Kidney epithelial cell (primary cell): ENCODE measurements around the gene CD74. TPM values are rescaled to one million over a fixed set of nuclear protein-coding genes. Genes with fewer than 3 reads are reported as not detected.

Source experiments
- DNase-seq: peaks from one replicate; pipeline ENCODE4 v3.0.0-alpha.2; 2010; ENCODE audit warnings: low read depth
- H3K27me3 ChIP-seq: 2 replicates; pipeline ENCODE4 v1.6.0; 2011; ENCODE audit warnings: low read length; ENCODE audit not compliant: control insufficient read depth, insufficient read depth
- H3K36me3 ChIP-seq: 2 replicates; pipeline ENCODE4 v1.5.1; 2011; ENCODE audit warnings: low read length; ENCODE audit not compliant: control insufficient read depth, insufficient read depth
- H3K4me3 ChIP-seq: 2 replicates; pipeline ENCODE4 v1.5.1; 2011; ENCODE audit warnings: low read depth, mild to moderate bottlenecking, control low read depth, low read length
- total RNA-seq: library from RNA; depleted of rRNA; stranded (reverse); fragments of >200 nt; gene quantifications from 2 replicates; pipeline ENCODE4 v1.2.3, GENCODE V29; 2015
- TF ChIP-seq, protein P1 (sequence below): IDR thresholded peaks from 2 replicates; pipeline ENCODE4 v1.5.1; 2011; ENCODE audit warnings: mild to moderate bottlenecking, moderate library complexity, low read length, control low read depth, inconsistent platforms; ENCODE audit not compliant: insufficient read depth, poor library complexity, severe bottlenecking

CD74 gene
- total RNA-seq, 1 donor from 2014 or later = 119 TPM

DNA sequence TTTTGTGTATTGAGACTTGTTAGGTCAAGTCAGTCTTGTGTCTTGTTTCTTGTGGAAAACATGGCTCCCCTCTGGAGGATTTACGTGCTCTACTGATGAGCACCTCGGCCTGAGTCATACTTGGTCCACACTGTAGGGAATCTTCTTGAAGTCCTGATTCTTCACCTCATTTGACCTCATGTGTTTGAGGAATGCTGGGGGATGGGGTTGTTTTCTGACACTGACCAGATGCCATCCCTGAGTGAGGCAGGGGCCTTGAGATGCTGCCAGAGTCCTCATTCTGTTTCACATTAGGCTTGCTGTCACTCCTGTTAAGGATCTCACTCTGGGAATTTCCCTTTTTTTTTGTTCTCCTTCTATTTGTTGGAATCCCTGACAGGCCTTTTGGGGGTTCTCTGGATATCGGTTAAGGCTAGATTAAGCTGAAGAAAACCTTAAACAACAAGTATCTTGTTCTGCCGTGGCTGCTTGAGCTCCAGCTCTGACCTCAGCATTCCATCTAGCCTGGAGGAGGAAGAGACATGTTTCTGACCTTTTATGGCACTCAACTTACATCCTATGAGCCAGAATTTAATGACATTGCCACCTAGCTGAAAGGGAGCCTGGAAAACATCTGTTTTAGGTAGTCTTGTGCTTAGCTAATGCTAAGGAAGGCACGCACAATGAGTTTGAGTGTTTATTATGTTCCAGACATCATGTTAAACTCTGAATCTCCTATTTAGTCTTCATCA lies 34.6 kb downstream of the CD74 start:
- Histone ChIP-seq H3K27me3 (no peaks in the 10 kb centered on the region), H3K36me3 (peaks cover 11% of the 10 kb centered on the region), H3K4me3 (no peak overlapping the region)
- peak; percentile 50 for DNase-seq
- TF ChIP-seq, protein P1, sequence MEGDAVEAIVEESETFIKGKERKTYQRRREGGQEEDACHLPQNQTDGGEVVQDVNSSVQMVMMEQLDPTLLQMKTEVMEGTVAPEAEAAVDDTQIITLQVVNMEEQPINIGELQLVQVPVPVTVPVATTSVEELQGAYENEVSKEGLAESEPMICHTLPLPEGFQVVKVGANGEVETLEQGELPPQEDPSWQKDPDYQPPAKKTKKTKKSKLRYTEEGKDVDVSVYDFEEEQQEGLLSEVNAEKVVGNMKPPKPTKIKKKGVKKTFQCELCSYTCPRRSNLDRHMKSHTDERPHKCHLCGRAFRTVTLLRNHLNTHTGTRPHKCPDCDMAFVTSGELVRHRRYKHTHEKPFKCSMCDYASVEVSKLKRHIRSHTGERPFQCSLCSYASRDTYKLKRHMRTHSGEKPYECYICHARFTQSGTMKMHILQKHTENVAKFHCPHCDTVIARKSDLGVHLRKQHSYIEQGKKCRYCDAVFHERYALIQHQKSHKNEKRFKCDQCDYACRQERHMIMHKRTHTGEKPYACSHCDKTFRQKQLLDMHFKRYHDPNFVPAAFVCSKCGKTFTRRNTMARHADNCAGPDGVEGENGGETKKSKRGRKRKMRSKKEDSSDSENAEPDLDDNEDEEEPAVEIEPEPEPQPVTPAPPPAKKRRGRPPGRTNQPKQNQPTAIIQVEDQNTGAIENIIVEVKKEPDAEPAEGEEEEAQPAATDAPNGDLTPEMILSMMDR = no peak

DNA sequence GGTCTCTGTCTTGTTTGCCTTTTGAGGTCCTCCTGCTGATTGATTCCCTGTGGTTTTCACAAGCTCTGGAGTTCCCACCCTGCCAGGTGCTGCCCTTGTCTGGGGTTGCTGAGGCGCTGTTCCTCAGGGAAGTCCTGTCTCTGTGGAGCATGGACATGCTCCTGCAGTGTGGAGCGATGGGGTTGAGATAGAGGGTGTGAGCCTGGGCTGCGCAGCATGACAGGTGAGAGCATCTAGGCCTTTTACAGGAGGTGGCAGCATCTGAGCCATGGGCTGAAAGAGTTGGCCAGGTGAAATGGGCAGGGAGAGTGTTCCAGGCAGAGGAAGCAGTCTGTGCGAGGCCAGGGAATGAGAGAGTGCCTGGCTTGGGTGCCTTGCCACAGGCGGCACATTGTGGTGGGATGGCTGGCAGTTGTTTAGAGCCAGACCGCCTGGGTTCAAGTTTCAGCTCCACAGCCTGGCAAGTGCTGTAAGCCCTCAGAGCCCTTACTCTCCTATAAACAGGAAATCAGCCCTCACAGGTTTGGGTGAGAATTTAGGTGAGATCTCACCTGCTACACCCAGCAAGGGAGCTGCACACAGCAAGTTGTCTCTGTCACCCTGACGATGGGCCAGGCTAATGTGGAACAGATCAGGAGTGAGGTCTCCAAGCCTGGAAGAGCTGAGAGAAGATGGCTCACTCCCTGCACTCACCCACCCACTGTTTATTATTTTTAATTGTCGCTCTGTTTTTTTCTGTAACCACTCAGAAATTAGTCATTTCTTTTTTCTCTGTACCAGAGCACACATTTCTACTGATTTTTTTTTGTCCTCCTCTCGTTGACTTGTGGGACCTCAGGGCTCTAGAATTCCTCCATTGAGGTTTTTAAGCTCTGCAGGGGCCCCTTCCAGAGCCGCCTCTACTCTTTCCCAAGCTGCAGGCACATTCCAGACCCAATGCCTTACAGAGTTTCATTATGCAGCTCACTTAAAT lies 35.6 kb downstream of the CD74 start:
- DNase-seq = no peak
- no peak overlapping the region for H3K4me3 ChIP-seq
- peaks cover 12% of the 10 kb centered on the region for H3K36me3 ChIP-seq
- H3K27me3 ChIP-seq = no peaks in the 10 kb centered on the region
- TF ChIP-seq, protein P1 = no peak

DNA sequence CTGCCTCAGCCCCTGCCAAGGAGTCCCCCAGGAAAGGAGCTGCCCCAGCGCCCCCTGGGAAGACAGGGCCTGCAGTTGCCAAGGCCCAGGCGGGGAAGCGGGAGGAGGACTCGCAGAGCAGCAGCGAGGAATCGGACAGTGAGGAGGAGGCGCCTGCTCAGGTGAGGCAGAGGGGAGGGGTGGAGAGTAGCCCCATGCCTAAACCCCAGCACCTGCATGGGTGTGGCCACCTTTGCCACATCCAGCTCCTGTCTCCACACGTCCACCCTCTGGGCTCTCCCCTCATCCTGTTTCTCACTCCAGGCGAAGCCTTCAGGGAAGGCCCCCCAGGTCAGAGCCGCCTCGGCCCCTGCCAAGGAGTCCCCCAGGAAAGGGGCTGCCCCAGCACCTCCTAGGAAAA lies 38.1 kb downstream of the CD74 start:
- H3K36me3 ChIP-seq = peaks cover 16% of the 10 kb centered on the region
- DNase-seq = no peak
- no peaks in the 10 kb centered on the region for H3K27me3 ChIP-seq
- TF ChIP-seq, protein P1 = no peak
- H3K4me3 ChIP-seq = no peak overlapping the region

DNA sequence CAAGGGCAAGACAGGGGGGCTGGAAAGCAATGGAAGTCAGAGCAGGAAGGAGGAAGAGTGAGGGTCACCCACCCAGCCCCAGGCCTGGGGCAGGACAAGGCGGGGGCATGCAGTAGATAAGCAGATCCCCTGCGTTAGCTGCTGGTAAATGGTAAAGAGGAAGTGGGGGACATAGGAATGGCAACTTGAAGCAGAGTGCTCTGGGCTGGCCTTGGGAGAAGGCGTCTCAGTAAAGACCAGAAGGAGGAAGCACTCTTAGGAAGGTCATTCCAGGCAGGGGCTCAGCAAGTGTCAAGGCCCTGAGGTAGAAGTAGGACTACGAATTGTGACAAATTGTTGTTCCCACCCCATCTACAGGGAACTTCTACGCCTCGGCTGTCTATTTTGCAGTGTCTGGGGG lies 40.1 kb downstream of the CD74 start:
- Histone ChIP-seq H3K27me3 (no peaks in the 10 kb centered on the region), H3K4me3 (no peak overlapping the region), H3K36me3 (peaks cover 12% of the 10 kb centered on the region)
- TF ChIP-seq, protein P1 = no peak
- no peak for DNase-seq

DNA sequence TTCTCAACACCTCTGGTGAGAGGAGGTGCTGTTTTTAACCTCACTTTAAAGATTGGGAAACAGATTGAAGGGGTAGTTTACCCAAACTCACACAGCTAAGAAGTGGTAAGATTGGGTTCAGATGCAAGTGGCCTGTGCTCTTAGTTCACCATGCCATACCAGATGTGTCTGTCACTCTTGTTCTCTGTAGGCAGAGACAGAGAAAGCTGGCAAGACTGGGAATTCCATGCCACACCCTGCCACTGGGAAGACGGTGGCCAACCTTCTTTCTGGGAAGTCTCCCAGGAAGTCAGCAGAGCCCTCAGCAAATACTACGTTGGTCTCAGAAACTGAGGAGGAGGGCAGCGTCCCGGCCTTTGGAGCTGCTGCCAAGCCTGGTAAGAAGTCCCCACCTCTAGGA lies 44.2 kb downstream of the CD74 start:
- Histone ChIP-seq H3K4me3 (no peak overlapping the region), H3K27me3 (no peaks in the 10 kb centered on the region), H3K36me3 (peaks cover 12% of the 10 kb centered on the region)
- no peak for DNase-seq
- TF ChIP-seq, protein P1 = no peak
